OCI-M1 (cell line): Measurements from ENCODE around the gene ADAMTSL5.

Experiments
- DNase-seq: peaks from one replicate; lab custom pipeline; 2025; lab: John Stamatoyannopoulos, UW

Gene ADAMTSL5

DNA sequence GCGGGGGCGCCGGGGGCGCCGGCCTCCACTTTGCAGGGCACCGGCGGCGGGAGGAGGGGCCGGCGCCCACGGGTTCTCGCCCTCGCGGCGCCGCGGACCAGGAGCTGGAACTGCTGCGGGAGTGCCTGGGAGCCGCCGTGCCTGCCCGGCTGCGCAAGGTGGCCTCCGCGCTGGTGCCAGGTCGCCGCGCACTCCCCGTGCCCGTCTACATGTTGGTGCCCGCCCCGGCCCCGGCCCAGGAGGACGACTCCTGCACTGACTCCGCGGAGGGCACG lies 45.7 kb downstream of the ADAMTSL5 start:
- DNase-seq: no peak

- no peak for DNase-seq
Observed at GRCh38 chr19:1466461-1467214, 46.2 kb downstream of the ADAMTSL5 start.

DNA sequence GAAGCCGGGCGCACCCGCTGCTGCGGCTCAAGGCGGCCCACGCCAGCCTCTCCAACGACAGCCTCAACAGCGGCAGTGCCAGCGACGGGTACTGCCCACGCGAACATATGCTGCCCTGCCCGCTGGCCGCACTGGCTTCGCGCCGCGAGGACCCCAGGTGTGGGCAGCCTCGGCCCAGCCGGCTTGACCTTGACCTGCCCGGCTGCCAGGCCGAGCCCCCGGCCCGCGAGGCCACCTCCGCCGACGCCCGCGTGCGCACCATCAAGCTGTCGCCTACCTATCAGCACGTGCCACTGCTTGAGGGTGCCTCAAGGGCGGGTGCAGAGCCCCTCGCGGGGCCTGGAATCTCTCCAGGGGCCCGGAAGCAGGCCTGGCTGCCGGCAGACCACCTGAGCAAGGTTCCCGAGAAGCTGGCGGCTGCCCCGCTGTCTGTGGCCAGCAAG lies 46.8 kb downstream of the ADAMTSL5 start:
- DNase-seq: no peak

DNA sequence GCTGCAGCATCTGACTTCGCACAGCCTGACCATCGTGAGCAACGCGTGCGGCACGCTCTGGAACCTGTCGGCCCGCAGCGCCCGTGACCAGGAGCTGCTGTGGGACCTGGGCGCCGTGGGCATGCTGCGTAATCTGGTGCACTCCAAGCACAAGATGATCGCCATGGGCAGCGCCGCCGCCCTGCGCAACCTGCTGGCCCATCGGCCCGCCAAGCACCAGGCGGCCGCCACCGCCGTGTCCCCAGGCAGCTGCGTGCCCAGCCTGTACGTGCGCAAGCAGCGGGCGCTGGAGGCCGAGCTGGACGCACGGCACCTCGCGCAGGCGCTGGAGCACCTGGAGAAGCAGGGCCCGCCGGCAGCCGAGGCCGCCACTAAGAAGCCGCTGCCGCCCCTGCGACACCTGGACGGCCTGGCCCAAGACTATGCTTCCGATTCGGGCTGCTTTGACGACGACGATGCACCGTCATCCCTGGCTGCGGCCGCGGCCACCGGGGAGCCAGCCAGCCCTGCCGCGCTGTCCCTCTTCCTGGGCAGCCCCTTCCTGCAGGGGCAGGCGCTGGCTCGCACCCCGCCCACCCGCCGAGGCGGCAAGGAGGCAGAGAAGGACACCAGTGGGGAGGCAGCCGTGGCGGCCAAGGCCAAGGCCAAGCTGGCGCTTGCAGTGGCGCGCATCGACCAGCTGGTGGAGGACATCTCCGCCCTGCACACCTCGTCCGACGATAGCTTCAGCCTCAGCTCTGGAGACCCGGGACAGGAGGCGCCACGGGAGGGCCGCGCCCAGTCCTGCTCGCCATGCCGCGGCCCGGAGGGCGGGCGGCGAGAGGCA lies 47.4 kb downstream of the ADAMTSL5 start:
- no peak for DNase-seq

GRCh38 chr19:1461862-1462261 lies 51.0 kb downstream of the ADAMTSL5 start:
- DNase-seq: no peak

DNA sequence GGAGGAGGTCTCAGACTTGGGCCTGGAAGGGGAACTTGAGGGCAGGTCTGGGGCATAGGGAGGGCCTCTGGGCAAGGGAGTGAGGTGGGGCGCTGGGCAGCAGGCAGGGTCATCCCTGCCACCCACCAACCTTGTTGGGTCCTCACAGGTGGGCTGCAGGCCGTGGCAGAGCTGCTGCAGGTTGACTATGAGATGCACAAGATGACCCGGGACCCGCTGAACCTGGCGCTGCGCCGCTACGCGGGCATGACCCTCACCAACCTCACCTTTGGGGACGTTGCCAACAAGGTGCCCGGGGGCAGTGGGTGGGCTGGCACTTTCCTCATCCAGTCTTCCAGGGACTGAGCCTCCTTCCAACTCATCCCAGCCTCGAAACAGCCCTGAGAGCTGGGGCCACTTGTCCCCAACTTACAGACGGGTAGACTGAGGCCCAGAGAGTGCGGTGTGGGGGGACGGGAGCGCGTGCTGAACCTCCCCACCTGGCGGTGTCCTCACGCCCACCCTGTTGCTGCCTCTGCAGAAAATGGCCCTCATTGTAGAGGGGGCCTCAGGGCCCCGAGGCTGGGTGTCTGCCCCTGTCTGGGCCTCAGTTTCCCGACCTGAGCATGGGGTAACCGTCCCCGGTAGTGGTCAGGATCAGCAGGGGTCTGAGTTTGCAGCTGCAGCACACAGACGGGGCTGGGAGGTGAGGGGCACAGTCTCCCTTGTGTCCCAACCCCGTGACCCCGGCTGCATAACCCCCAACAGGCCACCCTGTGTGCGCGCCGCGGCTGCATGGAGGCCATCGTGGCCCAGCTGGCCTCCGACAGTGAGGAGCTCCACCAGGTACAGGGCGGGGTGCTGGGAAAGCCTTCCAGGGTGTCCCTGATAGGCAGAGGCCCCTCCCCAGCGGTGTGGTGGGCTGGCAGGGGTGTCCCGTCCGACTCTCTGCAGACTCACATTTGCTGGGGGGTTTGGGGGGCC lies 52.5 kb downstream of the ADAMTSL5 start:
- DNase-seq: no peak

DNA sequence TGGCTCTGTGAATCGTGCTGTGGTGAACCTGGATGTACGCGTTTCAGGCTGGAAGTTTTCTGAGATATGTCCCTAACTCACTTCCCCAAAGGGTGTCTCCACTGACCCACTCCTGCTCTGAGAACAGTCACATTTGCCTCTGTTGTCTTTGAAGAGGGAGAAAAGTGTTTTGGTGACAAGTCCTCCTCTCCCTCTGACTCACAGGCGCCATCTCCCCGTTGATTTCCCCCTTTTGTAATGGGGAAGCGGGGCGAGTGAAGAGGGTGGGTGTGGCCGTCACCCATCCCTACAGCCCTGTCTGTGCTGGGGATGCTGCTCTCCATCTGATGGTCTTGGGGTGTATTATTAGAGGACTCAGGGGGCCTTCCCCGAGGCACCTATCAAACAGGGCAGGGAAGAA lies 53.3 kb downstream of the ADAMTSL5 start:
- no peak for DNase-seq

DNA sequence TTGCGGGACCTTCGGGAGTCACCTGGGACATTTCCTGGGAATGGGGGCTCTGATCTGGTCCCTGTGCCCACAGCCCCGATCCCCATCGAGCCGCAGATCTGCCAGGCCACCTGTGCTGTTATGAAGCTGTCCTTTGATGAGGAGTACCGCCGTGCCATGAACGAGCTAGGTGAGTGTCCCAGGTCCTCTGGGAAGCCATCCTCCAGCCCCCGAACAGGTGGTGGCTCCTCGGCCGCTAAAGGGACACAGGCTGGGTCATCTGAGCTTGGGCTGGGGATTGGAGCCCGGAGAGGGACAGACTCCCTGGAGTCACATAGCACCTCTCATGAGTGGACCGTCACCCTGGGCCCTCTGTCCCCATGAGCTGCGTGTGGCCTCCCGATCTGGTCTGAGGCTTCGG lies 54.9 kb downstream of the ADAMTSL5 start:
- DNase-seq: no peak

DNA sequence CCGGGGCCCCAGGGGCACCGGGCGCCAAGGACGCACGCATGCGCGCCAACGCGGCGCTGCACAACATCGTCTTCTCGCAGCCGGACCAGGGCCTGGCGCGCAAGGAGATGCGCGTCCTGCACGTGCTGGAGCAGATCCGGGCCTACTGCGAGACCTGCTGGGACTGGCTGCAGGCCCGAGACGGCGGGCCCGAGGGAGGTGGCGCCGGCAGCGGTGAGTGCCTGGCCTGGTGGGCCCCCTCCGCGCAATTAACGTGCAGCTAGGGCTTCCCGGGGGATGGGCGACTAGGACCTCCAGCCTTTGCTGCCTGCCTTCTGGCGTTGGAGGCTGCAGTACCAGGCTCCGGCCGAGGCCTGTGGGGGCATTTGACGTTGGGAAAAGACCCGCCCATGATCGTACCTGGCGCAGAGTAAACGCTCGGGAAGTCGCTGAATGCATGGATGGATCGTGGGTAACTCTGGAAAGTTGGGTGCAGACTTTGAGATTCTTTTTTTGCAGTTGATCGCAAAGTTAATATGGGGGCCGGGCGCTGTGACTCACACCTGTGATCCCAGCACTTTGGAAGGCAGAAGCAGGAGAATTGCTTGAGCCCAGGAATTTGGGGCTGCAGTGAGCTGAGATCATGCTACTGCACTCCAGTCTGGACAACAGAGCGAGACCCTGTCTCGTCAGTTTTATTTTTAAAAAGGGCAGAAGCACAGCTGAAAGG lies 55.6 kb downstream of the ADAMTSL5 start:
- no peak for DNase-seq

- no peak for DNase-seq
Observed at GRCh38 chr19:1456121-1456900, 56.5 kb downstream of the ADAMTSL5 start.

DNA sequence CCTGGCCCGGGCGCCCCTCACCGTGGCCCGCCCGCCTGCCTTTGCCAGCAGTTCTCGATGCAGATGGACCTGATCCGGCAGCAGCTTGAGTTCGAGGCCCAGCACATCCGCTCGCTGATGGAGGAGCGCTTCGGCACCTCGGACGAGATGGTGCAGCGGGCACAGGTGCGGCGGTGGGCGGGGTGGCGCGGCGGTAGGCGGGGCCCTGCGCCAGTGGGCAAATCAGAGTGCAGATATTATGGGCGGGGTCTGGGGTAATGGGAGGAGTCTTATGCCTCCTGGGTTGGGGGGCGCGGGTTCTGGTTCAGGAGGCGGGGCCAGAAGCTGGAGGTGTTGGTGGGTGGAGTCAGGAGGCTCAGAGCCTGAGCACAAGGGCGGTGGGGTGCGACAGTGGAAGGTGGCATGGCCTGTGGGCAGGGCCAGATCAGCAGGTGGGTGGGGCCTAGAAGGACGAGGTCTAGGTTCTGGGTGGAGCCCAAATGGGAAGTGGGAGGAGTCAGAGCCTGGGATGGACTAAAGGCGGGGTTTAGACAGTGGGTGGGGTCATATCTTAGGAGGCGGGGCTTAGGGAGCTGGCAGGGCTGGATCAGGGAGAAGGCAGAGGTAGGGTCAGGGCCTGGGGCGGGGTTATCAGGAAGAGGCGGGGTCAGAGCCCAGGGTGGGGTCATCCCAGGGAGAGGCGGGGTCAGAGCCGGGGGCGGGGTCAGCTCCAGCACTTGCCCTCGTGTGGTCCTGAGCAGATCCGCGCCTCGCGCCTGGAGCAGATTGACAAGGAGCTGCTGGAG lies 57.3 kb downstream of the ADAMTSL5 start:
- peak; percentile 72 for DNase-seq
